PC-9 (cell line): ENCODE data around the gene P2RY12. TPM values are rescaled to one million over a fixed set of nuclear protein-coding genes. Genes with fewer than 3 reads are reported as not detected.
A peak's percentile ranks its signal among the peaks of the same experiment; 100 is the strongest.

Experiments used
- BruUV-seq: library from RNA; stranded (reverse); fragments of 400-500 nt; replicated peaks from 2 replicates; lab custom pipeline; 2021; lab: Mats Ljungman, UMichigan
- CTCF ChIA-PET: fragments of 300-600 bp; sonication (Branson Sonifier 250); formaldehyde crosslinking; loops from one replicate; lab custom pipeline; 2022; ENCODE audit warnings: antibody characterized with exemption; lab: Charles Lee
- POLR2A ChIA-PET: fragments of 300-600 bp; sonication (Branson Sonifier 250); formaldehyde crosslinking; loops from one replicate; lab custom pipeline; 2022; ENCODE audit warnings: antibody characterized with exemption; ENCODE audit not compliant: unreplicated experiment; lab: Charles Lee
- DNase-seq, 2 experiments: peaks; one replicate each; pipeline versions ENCODE4 v3.0.0 to v3.0.0-alpha.2; 2015 to 2022; ENCODE audit warnings: mixed read lengths in 1 of 2
- H2AFZ ChIP-seq: fragments of 200-600 bp; sonication (generic); 2 replicates; pipeline ENCODE4 v1.8.1; 2017; ENCODE audit warnings: antibody characterized with exemption
- H3F3A ChIP-seq: fragments of 200-600 bp; sonication (generic); 2 replicates; pipeline ENCODE4 v1.8.1; 2017; ENCODE audit warnings: antibody characterized with exemption, mild to moderate bottlenecking, low read depth; ENCODE audit not compliant: insufficient read depth
- H3K27ac ChIP-seq: fragments of 200-600 bp; sonication (generic); 2 replicates; pipeline ENCODE4 v1.6.1; 2016; ENCODE audit warnings: mixed run types
- H3K27me3 ChIP-seq: fragments of 200-600 bp; sonication (generic); 2 replicates; pipeline ENCODE4 v1.6.1; 2016; ENCODE audit warnings: low read depth, mixed run types; ENCODE audit not compliant: insufficient read depth
- H3K36me3 ChIP-seq: fragments of 200-600 bp; sonication (generic); 2 replicates; pipeline ENCODE4 v1.6.1; 2016; ENCODE audit warnings: low read depth, mixed run types
- H3K4me1 ChIP-seq: fragments of 200-600 bp; sonication (generic); replicated peaks from 2 replicates; pipeline ENCODE4 v1.6.1; 2016; ENCODE audit warnings: mixed run types; ENCODE audit not compliant: insufficient read depth
- H3K4me2 ChIP-seq: fragments of 200-600 bp; sonication (generic); 2 replicates; pipeline ENCODE4 v1.6.1; 2017; ENCODE audit warnings: mixed run types
- H3K4me3 ChIP-seq: fragments of 200-600 bp; sonication (generic); 2 replicates; pipeline ENCODE4 v1.6.1; 2016; ENCODE audit warnings: mixed run types
- H3K79me2 ChIP-seq: fragments of 200-600 bp; sonication (generic); 2 replicates; pipeline ENCODE4 v1.6.1; 2017; ENCODE audit warnings: low read depth, mixed run types
- H3K9me2 ChIP-seq: fragments of 200-600 bp; sonication (generic); 2 replicates; pipeline ENCODE4 v1.8.1; 2017; ENCODE audit warnings: mild to moderate bottlenecking; ENCODE audit not compliant: insufficient read depth
- H3K9me3 ChIP-seq: fragments of 200-600 bp; sonication (generic); 2 replicates; pipeline ENCODE4 v1.8.1; 2016; ENCODE audit warnings: low read depth; ENCODE audit not compliant: insufficient read depth
- H4K20me1 ChIP-seq: fragments of 200-600 bp; sonication (generic); 2 replicates; pipeline ENCODE4 v1.8.1; 2017; ENCODE audit not compliant: insufficient read depth
- EZH2 ChIP-seq: fragments of 200-600 bp; sonication (generic); IDR thresholded peaks from 2 replicates; pipeline ENCODE4 v1.8.0; 2017; ENCODE audit warnings: antibody characterized with exemption, low read depth
- intact Hi-C: fragments of 100-400 bp; cut with micrococcal nuclease; formaldehyde crosslinking; loops from one replicate; pipeline ENCODE4 v1.10.0; 2022; ENCODE audit not compliant: unreplicated experiment
- total RNA-seq: library from RNA; stranded (reverse); gene quantifications from 2 replicates; pipeline ENCODE4 v1.2.3, GENCODE V29; 2021
- TF ChIP-seq, protein P1 (sequence below): fragments of 200-600 bp; sonication (generic); conservative IDR thresholded peaks from 2 replicates; pipeline ENCODE4 v1.6.1; 2017; ENCODE audit warnings: mixed run types, antibody characterized with exemption, mild to moderate bottlenecking, moderate library complexity

P2RY12 gene
- total RNA-seq, 1 experiment from 2014 or later = not detected

- H3K79me2 ChIP-seq = no peaks in the 10 kb centered on the region
- BruUV-seq = no TSS peak
- no peaks in the 10 kb centered on the region for H4K20me1 ChIP-seq
- no peak overlapping the region for H2AFZ ChIP-seq
- no peaks in the 10 kb centered on the region for H3K9me2 ChIP-seq
- no peak overlapping the region for H3K4me3 ChIP-seq
- peaks cover 14% of the 10 kb centered on the region for H3K4me1 ChIP-seq
- DNase-seq = no peak
- intact Hi-C loops = no loop called here
- no peak overlapping the region for H3K27ac ChIP-seq
- no peaks in the 10 kb centered on the region for H3K9me3 ChIP-seq
- no peaks in the 10 kb centered on the region for H3K27me3 ChIP-seq
- no peaks in the 10 kb centered on the region for H3K36me3 ChIP-seq
- H3F3A ChIP-seq = peaks cover 7% of the 10 kb centered on the region
- TF ChIP-seq, protein P1, sequence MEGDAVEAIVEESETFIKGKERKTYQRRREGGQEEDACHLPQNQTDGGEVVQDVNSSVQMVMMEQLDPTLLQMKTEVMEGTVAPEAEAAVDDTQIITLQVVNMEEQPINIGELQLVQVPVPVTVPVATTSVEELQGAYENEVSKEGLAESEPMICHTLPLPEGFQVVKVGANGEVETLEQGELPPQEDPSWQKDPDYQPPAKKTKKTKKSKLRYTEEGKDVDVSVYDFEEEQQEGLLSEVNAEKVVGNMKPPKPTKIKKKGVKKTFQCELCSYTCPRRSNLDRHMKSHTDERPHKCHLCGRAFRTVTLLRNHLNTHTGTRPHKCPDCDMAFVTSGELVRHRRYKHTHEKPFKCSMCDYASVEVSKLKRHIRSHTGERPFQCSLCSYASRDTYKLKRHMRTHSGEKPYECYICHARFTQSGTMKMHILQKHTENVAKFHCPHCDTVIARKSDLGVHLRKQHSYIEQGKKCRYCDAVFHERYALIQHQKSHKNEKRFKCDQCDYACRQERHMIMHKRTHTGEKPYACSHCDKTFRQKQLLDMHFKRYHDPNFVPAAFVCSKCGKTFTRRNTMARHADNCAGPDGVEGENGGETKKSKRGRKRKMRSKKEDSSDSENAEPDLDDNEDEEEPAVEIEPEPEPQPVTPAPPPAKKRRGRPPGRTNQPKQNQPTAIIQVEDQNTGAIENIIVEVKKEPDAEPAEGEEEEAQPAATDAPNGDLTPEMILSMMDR = no peak
- no peak for TF ChIP-seq EZH2
- CTCF ChIA-PET = no interaction called here
- no peak overlapping the region for H3K4me2 ChIP-seq
- POLR2A ChIA-PET = no interaction called here
Observed at GRCh38 chr3:151330379-151330778, 54.2 kb downstream of the P2RY12 start.

- no peak for DNase-seq
- TF ChIP-seq, protein P1 = no peak
- no peak for TF ChIP-seq EZH2
- no peaks in the 10 kb centered on the region for H3K27me3 ChIP-seq
- peaks cover 7% of the 10 kb centered on the region for H3F3A ChIP-seq
- no peaks in the 10 kb centered on the region for H3K36me3 ChIP-seq
- ChIA-PET POLR2A (no interaction called here), CTCF (no interaction called here)
- peak within 1 kb of the TSS; percentile 61 for H3K4me2 ChIP-seq
- H3K4me1 ChIP-seq = peaks cover 14% of the 10 kb centered on the region
- H4K20me1 ChIP-seq = no peaks in the 10 kb centered on the region
- H3K9me3 ChIP-seq = no peaks in the 10 kb centered on the region
- H3K27ac ChIP-seq = peak within 1 kb of the TSS; percentile 14
- no peaks in the 10 kb centered on the region for H3K9me2 ChIP-seq
- H3K79me2 ChIP-seq = no peaks in the 10 kb centered on the region
- no TSS peak for BruUV-seq
- peak within 1 kb of the TSS; percentile 16; the same call in 1 of the 2 replicates for H3K4me3 ChIP-seq
- intact Hi-C loops = no loop called here
- H2AFZ ChIP-seq = peak within 1 kb of the TSS; percentile 74
Observed at GRCh38 chr3:151329363-151329762, 55.2 kb downstream of the P2RY12 start, which contains the start of gene P2RY13. P2RY13 (minus strand) TSS chr3:151329549; CDS start chr3:151329528, 21 bp downstream.

DNA sequence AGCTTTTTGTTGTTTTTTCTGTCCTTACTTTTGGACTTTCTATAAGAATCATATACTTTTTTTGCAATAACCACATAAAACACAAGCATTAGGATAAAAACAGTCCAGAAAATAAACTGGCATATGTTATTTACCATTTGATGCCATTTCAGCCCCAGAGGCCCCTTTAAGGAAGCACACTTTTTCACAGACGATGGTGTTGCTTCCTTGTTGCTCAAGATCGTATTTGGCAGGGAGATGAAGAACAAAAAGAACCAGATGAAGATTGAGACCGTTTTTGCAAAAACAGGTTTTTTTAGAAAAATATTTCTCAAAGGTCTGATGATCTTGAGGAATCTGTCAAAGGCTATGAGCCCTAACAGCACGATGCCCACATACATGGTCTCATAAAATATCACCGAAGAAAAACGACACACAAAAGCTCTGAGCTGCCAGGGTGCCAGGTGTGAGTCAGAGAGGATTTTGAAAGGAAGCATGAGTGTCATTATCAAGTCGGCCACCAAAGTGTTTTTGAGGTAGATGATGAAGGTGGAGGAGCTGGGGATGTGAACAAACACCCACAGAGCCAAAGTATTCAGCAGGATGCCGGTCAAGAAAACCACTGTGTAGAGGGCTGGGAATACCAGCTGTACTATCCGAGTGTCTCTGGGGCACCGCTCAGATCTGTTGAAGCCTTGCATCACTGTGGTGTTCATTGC lies 56.1 kb downstream of the P2RY12 start:
- POLR2A ChIA-PET = interaction anchor here (0.9 kb wide), 1 partner anchor 12 kb away, joined by 18 read pairs; the partner anchor contains the start of gene GPR87
- Histone ChIP-seq H3K4me1 (peaks cover 14% of the 10 kb centered on the region), H3K4me3 (peak overlapping the region; percentile 16; the same call in 1 of the 2 replicates), H2AFZ (peak overlapping the region; percentile 74), H3F3A (peaks cover 7% of the 10 kb centered on the region), H3K27ac (peak overlapping the region; percentile 14), H3K27me3 (no peaks in the 10 kb centered on the region), H4K20me1 (no peaks in the 10 kb centered on the region), H3K9me2 (no peaks in the 10 kb centered on the region), H3K36me3 (no peaks in the 10 kb centered on the region), H3K9me3 (no peaks in the 10 kb centered on the region), H3K4me2 (peak overlapping the region; percentile 61), H3K79me2 (no peaks in the 10 kb centered on the region)
- DNase-seq = peak in 1 of 2 experiments; percentile 58
- no TSS peak for BruUV-seq
- intact Hi-C loops = no loop called here
- no peak for TF ChIP-seq EZH2
- TF ChIP-seq, protein P1 = no peak
- CTCF ChIA-PET = interaction anchor here (0.6 to 2.8 kb wide), 7 partner anchors 12 to 537 kb away, joined by 3 to 16 read pairs (median 3); partner anchors contain the start of gene GPR87
